ENCODE results near the gene NEU2.
"Not testable (repeated sequence)": the region's sequence is repeated elsewhere in the genome, so short reads cannot be mapped to it uniquely, and the experiment has no call there.

Gene NEU2

GRCh38 chr2:233010569-233011267 lies 21.8 kb upstream of the NEU2 start:
- DNase-seq, result no peak

- no peak for DNase-seq
Observed at GRCh38 chr2:233011268-233011650, 21.2 kb upstream of the NEU2 start.

DNA sequence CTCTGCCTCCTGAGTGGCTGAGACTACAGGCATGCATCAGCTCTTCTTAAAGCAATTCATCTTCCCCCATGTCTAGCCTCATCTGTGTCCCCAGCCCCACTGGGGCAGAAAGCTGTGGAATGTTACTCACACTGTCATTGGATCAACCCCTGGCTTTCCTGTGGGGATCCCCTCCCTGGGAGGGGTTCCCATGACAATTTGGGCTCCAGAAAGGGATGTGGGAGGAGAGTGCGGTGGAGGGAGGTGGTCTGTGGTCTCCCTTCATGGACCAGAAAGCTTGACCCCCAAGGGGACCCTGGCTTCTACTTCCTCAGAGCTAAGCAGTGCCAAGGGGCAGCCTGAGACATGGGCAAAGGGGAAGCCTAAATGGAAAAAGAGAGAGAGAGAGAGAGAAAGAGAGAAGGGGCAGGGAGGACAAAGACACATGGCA lies 20.8 kb upstream of the NEU2 start:
- no peak for DNase-seq

DNA sequence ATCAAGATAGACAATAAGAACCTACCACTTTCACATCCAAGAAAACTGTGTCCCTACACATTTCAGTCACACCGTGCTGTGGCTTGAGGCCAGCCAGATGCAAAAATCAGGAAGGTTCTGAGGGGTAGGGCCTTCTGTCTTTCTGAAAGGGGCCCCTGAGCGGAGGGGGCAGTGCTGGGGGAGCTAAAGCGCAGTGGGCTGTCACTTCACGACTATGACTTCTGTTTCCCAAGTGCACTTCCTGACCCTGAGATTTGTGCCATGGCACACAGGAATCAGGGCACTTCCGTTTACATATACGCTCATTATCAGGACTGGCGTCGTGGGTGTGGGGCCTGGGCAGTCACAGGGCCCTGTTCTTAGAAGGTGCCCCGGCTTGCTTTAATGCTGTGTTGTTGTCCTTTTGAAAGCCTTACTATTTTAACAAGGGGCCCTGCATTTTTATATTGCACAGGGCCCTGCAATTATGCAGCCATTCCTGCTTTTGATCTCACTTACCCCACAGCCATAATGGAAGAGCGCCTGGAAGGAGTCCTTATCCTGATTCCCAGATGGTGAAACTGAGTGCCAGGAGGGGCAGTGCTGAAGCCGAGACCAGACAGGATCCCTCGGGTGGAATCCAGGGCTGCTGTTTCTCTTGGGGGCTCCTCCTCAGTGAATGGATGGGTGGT lies 20.0 kb upstream of the NEU2 start:
- no peak for DNase-seq

- no peak for DNase-seq
Observed at GRCh38 chr2:233013027-233013461, 19.4 kb upstream of the NEU2 start, which contains the start of gene NGEF. TSS of gene NGEF (minus strand) at chr2:233013256. CDS start at chr2:232974890, 38,366 bp downstream.

- no peak for DNase-seq
Observed at GRCh38 chr2:233013650-233014049, 18.8 kb upstream of the NEU2 start.

DNA sequence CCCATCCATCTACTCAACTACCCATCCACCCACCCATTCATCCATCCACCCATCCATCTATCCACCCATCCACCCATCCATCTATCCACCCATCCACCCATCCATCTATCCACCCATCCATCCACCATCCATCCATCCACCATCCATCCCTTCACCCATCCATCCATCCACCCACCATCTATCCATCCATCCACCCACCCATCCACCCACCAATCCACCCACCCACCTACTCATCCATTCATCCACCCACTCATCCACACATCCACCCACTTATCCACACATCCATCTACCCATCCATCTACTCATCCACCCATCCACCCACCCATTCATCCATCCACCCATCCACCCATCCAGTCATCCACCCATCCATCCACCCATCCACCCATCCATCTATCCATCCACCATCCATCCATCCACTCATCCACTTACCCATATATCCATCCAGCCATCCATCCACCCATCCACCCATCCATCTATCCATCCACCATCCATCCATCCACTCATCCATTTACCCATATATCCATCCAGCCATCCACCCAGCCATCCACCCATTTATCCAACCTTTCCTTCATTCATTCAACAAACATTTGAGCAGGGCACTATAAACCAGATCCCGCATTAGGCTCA lies 17.3 kb upstream of the NEU2 start:
- DNase-seq, result no peak

DNA sequence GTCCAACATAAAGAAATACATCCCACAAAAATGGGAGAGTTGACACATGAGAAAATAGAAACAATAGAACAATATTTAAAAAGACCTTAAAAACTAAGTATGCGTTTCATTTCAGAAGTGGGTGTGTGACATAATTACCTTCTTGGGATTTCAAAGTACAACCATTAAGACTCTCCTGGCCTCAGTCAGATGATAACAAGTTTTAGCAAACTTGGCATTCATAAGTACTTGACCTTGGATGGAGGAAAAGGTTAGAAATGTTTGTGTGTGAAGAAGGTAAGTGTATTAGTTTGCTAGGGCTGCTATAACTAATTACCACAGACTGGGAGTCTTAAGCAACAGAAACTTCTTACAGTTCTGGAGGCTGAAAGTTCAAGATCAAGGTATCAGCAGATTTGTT lies 14.5 kb upstream of the NEU2 start:
- no peak for DNase-seq

DNA sequence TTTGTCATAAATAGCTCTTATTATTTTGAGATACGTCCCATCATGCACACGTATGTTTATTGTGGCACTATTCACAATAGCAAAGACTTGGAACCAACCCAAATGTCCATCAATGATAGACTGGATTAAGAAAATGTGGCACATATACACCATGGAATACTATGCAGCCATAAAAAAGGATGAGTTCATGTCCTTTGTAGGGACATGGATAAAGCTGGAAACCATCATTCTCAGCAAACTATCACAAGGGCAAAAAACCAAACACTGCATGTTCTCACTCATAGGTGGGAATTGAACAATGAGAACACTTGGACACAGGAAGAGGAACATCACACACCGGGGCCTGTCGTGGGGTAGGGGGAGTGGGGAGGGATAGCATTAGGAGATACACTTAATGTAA lies 12.9 kb upstream of the NEU2 start:
- not testable (repeated sequence) for DNase-seq

- no peak for DNase-seq
Observed at GRCh38 chr2:233020454-233020853, 12.0 kb upstream of the NEU2 start.

DNA sequence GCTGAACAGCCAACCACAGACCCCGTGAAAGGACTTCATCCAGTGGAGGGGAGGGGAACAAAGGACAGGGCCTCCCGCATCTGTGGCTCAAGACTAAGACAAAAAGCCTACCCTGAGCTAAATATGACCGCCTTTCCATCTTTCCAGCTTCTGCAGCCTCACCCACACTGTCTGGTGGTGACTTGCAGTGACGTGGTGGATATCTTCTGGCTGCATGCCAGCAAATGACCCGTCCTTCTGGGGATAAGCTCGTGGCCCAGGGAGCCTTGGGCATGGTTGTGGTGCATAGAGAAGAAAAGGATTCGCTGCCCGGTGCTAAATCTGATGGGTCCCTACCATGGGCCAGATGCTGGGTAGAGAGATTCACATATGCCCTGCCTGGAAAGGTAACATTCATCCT lies 10.7 kb upstream of the NEU2 start:
- DNase-seq, result no peak

DNA sequence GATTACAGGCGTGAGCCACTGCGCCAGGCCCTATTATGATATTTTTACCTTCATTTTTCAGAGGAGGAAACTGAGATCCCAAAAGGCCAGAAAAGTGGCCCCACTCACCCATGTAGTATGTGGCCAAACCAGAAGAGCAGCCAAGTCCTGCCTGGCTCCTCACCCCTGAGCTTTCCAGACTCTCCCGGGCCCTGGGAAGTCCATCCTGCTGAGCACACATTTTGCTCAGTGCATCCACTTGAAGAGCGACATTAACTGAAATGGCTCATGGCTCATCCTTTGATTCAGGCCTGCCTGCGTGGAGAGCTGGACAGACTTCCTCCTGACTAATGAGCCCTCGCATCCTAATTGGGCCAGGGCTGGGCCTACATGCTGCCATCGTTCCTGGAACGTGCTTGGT lies 9.9 kb upstream of the NEU2 start:
- DNase-seq, result no peak

- DNase-seq, result no peak
Observed at GRCh38 chr2:233023007-233023760, 9.3 kb upstream of the NEU2 start.

GRCh38 chr2:233023761-233024410 lies 8.6 kb upstream of the NEU2 start:
- DNase-seq, result no peak

DNA sequence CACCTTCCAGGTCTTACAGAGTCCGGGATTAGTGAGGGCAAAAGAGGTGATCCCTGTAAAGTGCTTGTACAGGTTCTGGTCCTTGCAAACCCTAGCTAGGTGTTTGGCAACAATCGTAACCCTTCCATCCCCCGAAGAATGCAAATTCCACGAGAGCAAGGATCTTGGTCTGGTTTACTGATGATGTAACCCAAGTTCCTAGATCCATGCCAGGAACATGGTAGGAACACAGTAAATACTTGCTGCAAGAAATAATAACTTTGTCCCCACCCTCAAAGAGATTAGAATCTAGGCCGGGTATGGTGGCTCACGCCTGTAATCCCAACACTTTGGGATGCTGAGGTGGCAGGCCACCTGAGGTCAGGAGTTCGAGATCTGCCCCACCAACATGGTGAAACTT lies 6.8 kb upstream of the NEU2 start:
- no peak for DNase-seq

GRCh38 chr2:233026198-233026813 lies 6.2 kb upstream of the NEU2 start:
- no peak for DNase-seq

DNA sequence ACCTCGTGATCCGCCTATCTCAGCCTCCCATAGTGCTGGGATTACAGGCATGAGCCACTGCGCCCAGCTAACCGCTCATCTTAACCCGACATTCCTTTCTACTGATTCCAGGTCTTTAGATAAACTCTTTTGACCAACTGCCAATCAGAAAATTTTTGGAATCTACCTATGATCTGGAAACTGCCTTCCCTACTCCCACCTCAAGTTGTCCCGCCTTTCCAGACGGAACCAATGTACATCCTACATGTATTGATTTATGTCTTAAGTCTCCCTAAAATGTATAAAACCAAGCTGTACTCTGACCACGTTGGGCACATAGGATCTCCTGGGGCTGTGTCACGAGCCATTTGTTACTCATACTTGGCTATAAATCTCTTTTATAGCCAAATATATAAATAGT lies 3.2 kb upstream of the NEU2 start:
- no peak for DNase-seq

DNA sequence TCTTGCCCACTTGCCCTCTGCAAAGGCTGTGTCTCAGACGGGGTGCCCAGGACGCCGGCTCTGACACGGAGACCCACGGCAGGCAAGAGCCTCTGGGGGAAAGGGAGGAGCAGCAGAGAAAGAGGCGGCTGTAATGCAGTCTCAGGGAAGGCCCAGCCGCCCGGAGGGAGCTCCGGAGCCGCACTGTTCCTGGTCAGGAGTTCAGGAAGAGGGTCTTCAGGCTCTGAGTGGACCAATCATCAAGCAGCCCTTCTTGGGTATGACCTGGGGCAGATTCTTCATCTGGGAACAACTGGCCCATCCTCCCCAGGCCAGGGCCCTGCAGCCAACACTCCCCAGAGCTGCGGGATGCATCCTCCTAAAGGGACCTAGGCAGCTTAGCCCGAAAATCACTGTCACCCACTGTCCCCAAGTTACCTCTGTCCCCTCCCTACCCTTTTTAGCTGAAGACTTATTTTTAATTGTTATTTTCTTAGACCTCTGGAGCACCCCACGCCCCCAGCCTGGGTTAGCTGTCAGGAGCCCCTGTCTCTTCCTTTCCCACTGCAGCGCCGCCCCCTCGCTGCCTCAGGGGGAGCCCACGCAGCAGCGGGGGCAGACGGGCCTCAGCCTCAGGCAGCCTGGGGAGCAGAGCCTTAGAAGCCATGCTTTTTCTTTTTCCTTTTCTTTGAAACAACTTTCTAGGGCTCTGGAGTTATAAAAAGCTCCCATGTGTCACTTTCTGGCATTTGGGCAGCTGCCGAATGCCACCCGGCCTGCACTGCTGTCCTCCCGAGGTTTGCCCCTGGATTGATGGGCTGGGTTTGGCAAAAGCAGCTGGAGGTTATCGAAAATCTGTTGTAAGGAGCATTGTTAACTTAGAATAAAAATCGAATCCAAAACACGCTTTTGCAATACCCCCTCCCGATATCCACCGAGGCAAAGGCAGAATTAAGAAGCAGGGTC lies 644 bp upstream of the NEU2 start:
- no peak for DNase-seq

DNA sequence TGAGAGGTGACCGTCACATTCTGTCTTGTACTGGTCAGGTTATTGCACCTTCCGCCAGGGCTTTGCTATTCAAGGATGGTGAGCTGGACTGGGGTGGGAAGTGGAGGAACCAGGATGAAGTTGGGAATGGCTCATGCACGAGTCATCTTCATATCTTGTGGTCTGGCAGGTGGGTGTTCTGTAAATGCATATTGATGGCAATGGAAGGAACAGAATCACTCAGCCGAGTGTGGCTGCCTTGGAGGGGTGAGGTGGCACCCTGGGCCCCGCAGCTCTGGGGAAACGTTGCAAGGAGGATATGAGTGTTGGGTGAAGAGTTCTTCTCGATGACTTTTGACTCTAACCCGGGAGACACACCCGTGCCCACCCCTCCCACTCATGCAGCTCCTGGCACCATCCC lies 1.2 kb downstream of the NEU2 start:
- DNase-seq, result no peak

GRCh38 chr2:233034091-233034882 lies 1.8 kb downstream of the NEU2 start:
- no peak for DNase-seq

All from CD4-positive, alpha-beta T cell treated with Interleukin-15 for 1 hour (primary cell).